HL-60 (cell line): ENCODE data around the gene ATG16L1.

Experiments
- CTCF ChIP-seq: IDR thresholded peaks from one replicate; pipeline ENCODE4 v1.5.1; 2011; ENCODE audit warnings: low read length, control low read depth, inconsistent platforms; ENCODE audit not compliant: insufficient read depth
- GABPA ChIP-seq: IDR thresholded peaks from 2 replicates; pipeline ENCODE4 v1.6.1; 2012; ENCODE audit warnings: low read depth
- POLR2AphosphoS5 ChIP-seq: IDR thresholded peaks from 2 replicates; pipeline ENCODE4 v1.6.1; 2012; ENCODE audit warnings: low read depth
- TF ChIP-seq, protein P1 (sequence below): IDR thresholded peaks from 2 replicates; pipeline ENCODE4 v1.6.1; 2012; ENCODE audit warnings: low read depth; ENCODE audit not compliant: insufficient replicate concordance

DNA sequence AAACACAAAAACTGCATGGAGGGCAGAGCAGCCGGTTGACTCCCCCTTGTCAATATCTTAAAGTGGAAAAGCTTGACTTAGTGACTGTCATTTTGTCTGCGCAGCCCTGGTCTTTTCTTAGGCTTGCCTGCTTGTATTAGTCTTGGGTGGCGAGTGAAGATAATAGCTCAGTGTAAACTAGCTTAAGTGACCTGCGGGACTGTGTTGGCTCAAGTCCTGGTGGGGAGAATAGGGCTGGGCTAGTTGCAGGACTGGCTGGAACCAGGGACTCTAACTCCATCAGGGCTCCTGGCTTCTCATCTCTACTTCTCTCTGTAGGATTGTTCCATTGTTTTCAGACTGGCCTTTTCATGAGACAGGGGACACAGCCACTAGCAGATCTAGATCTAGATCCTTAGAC, 8.1 kb upstream of the ATG16L1 start:
- TF ChIP-seq CTCF (no peak), POLR2AphosphoS5 (no peak), GABPA (no peak)
- TF ChIP-seq, protein P1, sequence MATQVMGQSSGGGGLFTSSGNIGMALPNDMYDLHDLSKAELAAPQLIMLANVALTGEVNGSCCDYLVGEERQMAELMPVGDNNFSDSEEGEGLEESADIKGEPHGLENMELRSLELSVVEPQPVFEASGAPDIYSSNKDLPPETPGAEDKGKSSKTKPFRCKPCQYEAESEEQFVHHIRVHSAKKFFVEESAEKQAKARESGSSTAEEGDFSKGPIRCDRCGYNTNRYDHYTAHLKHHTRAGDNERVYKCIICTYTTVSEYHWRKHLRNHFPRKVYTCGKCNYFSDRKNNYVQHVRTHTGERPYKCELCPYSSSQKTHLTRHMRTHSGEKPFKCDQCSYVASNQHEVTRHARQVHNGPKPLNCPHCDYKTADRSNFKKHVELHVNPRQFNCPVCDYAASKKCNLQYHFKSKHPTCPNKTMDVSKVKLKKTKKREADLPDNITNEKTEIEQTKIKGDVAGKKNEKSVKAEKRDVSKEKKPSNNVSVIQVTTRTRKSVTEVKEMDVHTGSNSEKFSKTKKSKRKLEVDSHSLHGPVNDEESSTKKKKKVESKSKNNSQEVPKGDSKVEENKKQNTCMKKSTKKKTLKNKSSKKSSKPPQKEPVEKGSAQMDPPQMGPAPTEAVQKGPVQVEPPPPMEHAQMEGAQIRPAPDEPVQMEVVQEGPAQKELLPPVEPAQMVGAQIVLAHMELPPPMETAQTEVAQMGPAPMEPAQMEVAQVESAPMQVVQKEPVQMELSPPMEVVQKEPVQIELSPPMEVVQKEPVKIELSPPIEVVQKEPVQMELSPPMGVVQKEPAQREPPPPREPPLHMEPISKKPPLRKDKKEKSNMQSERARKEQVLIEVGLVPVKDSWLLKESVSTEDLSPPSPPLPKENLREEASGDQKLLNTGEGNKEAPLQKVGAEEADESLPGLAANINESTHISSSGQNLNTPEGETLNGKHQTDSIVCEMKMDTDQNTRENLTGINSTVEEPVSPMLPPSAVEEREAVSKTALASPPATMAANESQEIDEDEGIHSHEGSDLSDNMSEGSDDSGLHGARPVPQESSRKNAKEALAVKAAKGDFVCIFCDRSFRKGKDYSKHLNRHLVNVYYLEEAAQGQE = no peak
